AG10803 (cell line): ENCODE results near the gene MEIS3.
A peak's percentile ranks its signal among the peaks of the same experiment; 100 is the strongest.

Source experiments
- DNase-seq: peaks from one replicate; pipeline ENCODE4 v3.0.0; 2010; ENCODE audit warnings: low read depth
- H3K4me3 ChIP-seq: 2 replicates; pipeline ENCODE4 v1.5.1; 2011; ENCODE audit warnings: mild to moderate bottlenecking, low read length, control low read depth
- CTCF ChIP-seq: conservative IDR thresholded peaks from 2 replicates; pipeline ENCODE4 v1.5.1; 2011; ENCODE audit warnings: mild to moderate bottlenecking, low read length, control low read depth, inconsistent platforms

MEIS3 gene

GRCh38 chr19:47405854-47406417 is 13.4 kb downstream of the MEIS3 start:
- no peak overlapping the region for H3K4me3 ChIP-seq
- DNase-seq = no peak
- TF ChIP-seq CTCF = no peak

GRCh38 chr19:47405197-47405550 is 14.2 kb downstream of the MEIS3 start:
- no peak for TF ChIP-seq CTCF
- no peak overlapping the region for H3K4me3 ChIP-seq
- DNase-seq = no peak

GRCh38 chr19:47404334-47405196 is 14.8 kb downstream of the MEIS3 start:
- no peak for DNase-seq
- no peak overlapping the region for H3K4me3 ChIP-seq
- no peak for TF ChIP-seq CTCF

- DNase-seq = no peak
- no peak for TF ChIP-seq CTCF
- H3K4me3 ChIP-seq = no peak overlapping the region
Observed at GRCh38 chr19:47402504-47402903, 16.8 kb downstream of the MEIS3 start.

- no peak for DNase-seq
- H3K4me3 ChIP-seq = no peak overlapping the region
- TF ChIP-seq CTCF = no peak
Observed at GRCh38 chr19:47398707-47399597, 20.4 kb downstream of the MEIS3 start.

GRCh38 chr19:47391510-47392223 is 27.7 kb downstream of the MEIS3 start:
- TF ChIP-seq CTCF = peak; percentile 93
- H3K4me3 ChIP-seq = no peak overlapping the region
- DNase-seq = peak; percentile 64
